CD4-positive, alpha-beta T cell treated with Interleukin-1 beta for 1 hour (primary cell): Measurements from ENCODE around the gene ATG7.
"Not testable (repeated sequence)": the region's sequence is repeated elsewhere in the genome, so short reads cannot be mapped to it uniquely, and the experiment has no call there.

Experiments
- DNase-seq, 2 donors: peaks; one replicate each; pipeline ENCODE4 v3.0.0-alpha.2; 2020 to 2022

ATG7 gene

GRCh38 chr3:11477407-11477911, 205.3 kb downstream of the ATG7 start:
- no peak for DNase-seq

DNA sequence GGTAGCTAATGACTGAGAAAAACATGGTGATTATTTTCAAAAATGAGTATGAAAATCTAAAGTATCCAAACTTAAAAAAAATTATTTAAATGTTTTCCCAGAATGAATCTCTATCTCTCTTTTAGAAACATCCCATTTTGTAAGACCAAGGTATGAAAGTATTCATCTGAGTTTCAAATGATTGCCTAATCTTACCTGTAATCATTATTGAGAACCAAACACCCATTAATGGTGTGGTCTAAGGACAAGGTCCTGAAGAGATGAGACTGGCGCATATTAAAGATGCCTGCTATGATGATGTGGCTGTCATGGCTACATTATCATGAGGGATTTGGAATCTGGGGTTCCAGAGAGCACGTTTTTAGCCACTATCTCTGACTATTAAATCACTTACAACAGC, 206.0 kb downstream of the ATG7 start:
- no peak for DNase-seq

- no peak for DNase-seq
Observed at GRCh38 chr3:11479221-11479620, 207.0 kb downstream of the ATG7 start.

DNA sequence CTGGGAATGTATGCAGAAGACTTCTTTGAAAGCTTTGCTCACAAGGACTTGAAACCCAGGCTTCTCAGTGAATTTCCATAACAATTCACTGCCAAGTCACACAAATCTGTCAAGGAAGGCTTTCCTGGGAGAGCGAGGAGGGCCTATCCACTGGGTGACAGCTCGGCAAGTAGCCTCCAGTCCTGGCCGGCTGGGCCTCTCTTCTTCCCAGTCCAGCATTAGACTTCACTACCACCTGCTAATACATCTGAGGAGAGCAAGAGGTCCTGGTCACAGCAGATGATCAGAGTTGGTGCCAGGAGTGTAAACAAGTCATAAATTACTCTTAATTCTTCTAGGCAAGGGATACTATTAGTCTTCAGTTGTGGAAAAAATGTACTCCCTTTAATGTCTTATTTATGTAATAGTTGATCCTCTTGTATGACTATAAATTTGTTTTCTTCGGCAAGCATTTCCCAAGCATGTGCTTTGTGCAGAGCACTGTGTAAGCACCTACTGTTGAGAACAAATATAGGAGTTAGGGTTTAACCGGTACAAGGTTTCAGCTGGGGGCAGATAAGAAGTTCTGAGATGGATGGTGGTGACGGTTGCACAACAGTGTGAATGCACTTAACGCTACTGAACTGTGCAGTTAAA, 208.6 kb downstream of the ATG7 start:
- DNase-seq = no peak

GRCh38 chr3:11481556-11481955, 209.4 kb downstream of the ATG7 start:
- DNase-seq = no peak

DNA sequence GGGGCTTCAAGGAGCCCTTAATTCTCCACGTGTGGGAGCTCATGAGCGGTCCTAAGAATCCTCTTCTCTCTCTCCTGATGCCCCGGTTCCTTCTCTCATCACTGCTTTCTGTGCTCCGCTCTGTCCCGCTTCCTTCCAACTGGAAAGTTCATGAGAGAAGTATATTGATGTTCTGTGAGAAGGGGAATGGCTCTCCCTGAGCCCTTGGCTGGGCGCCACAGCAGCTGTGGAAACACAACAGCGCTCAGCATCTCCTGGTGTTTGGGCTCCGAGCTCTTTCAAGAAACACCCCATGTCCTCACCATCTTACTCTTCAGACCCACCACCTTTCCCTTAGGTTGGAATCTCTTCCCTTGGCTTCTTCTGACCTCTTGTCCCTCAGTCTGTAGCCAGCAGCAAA, 209.8 kb downstream of the ATG7 start:
- no peak for DNase-seq

GRCh38 chr3:11488356-11488755, 216.2 kb downstream of the ATG7 start:
- DNase-seq = not testable (repeated sequence)

DNA sequence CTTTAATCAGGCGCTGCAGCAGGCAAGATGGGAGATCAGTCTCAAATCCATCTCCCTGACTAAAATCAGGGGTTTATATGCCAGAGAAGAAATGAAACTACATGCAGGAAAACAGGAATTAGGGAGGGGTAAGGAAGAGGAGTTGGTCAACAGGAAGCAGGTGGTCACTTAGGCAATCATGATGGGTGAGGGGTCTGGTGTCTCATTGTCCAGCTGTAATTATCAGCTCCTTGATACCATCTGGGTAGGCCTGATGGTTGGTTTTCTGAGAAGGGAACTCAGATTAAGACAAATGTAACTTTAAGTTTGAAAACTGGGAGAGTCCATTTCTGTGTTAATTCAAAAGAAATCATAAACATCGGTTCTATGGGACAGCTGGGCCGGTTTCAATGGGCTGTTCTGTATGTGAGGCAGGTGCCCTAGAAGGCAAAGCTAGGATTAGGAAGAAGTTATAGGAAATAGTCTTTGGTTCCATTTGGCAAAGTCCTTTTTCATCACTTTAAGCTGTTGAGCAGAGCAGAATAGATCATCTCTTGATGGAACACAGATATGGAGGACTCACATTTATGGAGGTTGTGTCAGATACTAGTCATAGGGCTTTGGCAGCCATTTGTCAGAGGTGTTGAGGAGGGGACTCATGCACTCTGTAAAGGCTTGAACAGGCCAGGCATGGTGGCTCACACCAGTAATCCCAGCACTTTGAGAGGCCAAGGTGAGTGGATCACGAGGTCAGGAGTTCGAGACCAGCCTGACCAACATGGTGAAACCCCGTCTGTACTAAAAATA, 222.1 kb downstream of the ATG7 start:
- no peak for DNase-seq

DNA sequence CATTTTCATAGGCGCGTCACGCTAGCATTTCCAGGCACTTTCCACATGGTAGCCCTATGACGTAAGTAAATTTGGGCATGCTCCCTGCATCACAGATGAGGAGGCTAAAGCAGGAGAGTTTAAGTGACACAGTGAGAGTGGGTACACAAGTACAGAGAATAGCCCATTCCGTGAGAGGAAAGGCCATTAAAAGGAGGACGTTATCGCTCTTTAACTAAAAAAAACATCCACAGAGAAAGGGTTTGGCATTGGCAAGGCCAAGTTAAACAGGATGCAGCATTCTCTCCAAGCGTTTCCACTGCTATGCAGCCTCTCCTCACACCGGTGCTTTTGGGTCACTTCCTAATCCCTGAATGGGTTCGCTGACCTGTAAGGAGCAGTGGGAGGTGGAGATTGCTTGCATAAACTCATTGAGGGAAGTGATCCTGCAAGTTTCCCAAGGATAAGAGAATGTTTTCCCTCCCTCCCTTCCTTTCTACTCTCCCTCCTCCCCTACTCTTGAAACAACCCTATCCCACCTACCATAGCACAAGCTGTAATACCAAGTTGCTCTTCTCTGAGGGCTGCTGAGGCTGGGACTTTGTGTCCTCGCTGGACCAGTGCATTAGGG, 223.9 kb downstream of the ATG7 start:
- no peak for DNase-seq

DNA sequence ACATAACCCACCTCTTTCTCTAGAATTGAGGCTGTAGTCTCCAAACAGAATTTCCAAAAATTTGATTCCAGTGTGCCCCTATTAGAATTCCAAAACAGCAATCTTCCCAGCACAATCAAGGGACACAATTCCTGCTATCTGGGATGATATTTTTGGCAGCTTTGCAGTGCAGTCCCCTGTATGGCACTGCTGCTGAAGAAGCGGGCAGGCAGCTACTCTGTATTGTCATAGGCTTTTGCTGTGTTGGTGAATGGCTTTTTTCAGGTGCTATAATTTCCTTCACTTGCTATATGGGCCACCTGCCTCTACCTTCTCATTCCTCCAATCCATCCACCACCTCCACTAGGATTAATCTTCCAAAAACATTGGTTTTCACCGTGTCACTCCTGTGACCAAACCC, 226.0 kb downstream of the ATG7 start:
- no peak for DNase-seq

GRCh38 chr3:11498646-11499045, 226.4 kb downstream of the ATG7 start:
- DNase-seq = no peak

DNA sequence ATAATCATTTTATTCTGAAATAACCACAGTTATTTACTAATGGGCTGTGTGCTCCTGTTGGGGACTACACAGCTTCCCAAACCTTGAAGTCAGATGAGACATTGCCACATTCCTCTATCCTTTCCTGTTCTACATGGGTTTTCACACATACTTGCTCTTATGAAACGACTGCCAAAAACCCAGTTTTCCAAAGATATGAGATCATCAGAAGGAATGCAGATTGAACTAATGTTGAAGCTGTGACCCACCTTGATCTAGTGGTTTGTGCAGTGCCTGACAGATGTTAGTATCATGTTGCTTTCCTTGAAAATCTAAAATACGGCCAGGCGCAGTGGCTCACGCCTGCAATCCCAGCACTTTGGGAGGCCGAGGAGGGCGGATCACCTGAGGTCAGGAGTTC, 226.9 kb downstream of the ATG7 start:
- no peak for DNase-seq

DNA sequence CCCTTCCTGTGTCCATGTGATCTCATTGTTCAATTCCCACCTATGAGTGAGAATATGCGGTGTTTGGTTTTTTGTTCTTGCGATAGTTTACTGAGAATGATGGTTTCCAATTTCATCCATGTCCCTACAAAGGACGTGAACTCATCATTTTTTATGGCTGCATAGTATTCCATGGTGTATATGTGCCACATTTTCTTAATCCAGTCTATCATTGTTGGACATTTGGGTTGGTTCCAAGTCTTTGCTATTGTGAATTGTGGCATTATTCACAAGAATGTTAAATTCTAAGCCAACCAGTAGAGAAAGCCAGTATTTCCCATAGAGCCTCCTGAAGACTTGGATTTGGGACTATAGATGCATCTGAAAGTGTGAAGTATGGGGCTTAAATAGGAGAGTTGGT, 230.2 kb downstream of the ATG7 start:
- not testable (repeated sequence) for DNase-seq

GRCh38 chr3:11507719-11508118, 235.5 kb downstream of the ATG7 start:
- DNase-seq = no peak

DNA sequence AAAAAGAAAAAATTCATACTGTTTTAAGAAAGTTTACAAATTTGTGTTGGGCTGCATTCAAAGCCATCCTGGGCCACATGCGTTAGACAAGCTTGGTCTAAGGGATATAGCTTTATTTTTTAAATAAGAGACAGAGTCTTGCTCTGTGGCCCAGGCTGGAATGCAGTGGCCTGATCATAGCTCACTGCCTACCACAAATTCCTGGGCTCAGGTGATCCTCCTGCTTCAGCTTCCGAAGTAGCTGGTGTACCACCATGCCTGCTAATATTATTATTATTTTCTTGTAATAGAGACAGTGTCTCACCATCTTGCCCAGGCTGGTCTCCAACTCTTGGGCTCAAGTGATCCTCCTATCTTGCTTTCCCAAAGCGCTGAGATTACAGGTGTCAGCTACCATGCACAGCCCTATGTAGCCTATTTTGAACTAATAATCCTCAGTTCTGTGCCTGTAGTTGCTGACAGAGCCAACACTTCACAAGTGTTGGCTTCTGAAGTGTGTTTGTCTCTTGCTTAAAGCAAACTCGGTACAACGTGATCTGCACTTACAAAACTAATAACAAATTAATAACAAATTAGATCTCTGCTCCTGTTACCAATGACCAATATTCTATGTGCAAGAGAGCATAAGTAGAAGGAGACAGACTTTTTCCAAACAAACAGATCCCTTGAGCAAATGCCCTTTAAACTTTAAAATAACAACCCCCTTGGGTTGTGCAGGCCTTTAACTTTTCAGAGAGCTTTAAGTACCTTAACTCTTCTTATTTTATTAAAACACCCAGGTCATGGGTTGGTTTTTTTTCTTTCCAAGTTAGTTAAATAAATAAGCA, 236.4 kb downstream of the ATG7 start:
- DNase-seq = no peak

DNA sequence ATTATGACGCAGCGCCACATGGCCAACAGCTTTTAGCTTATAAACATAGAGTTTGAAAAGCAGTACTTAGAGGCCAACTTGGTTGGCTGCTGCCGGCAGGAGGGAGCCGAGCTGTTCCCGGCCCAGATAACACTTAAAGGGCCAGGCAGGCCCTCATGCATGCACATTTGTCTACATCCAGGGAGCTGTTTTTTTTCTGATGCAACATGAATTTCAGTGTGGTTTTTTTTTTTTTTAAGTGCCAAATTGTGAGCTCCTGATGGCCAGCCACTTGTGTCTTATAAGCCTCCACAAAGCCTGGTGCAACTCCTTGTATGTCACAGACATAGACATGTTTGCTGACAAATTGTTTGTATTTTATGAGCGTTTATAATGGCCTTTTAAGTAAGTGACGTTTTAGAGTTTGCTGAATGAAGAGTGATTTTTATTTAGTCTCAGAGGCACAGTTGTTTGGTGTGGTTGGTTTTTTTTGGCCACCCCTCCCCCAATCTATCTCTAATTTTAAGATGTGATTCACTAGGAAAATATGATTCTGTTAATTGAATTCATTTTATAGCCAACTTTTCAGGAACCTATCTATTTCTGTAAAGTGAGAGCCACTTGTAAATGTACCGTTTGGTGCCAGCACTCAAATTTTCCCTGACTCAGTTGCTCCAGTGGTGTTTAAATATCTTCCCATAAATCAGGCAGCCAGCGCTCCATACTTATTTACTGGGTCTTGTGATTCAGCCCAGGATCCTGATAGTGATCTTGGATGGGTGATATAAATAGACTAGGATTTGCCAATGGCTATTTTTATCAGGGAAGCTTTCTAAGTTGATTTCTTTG, 237.2 kb downstream of the ATG7 start:
- DNase-seq = no peak

GRCh38 chr3:11510001-11510340, 237.8 kb downstream of the ATG7 start:
- no peak for DNase-seq

DNA sequence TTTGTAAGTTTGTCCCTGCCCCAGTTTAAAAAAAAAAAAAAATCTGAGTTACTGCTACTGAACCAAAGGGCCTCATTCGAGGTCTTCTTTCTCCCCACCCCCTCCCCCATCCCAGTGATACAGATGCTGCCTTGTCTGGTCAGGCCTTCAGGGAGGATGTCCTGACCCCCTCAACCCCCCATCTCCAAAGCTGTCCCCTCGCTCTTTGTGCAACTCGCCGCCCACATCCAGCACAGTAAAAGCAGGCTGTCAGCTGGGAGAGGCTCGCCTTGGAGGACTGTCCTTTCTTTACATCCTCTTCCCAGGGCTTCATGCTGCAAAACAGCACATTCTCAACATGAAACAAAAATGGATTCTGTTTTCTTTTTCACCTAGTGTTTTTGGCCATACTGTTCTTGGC, 238.2 kb downstream of the ATG7 start:
- DNase-seq = no peak

- DNase-seq = not testable (repeated sequence)
Observed at GRCh38 chr3:11511606-11512005, 239.4 kb downstream of the ATG7 start.

DNA sequence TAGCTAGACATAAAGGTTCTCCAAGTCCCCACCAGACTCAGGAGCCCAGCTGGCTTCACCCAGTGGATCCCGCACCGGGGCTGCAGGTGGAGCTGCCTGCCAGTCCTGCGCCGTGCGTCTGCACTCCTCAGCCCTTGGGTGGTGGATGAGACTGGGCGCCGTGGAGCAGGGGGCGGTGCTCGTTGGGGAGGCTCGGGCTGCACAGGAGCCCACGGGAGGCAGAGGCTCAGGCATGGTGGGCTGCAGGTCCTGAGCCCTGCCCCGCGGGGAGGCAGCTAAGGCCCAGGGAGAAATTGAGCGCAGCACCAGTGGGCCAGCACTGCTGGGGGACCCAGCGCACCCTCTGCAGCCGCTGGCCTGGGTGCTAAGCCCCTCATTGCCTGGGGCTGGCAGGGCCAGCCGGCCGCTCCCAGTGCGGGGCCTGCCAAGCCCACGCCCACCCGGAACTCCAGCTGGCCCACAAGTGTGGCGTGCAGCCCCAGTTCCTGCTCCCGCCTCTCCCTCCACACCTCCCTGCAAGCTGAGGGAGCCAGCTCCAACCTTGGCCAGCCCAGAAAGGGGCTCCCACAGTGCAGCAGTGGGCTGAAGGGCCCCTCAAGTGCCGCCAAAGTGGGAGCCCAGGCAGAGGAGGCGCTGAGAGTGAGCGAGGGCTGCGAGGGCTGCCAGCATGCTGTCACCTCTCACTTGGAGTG, 241.1 kb downstream of the ATG7 start:
- not testable (repeated sequence) for DNase-seq

DNA sequence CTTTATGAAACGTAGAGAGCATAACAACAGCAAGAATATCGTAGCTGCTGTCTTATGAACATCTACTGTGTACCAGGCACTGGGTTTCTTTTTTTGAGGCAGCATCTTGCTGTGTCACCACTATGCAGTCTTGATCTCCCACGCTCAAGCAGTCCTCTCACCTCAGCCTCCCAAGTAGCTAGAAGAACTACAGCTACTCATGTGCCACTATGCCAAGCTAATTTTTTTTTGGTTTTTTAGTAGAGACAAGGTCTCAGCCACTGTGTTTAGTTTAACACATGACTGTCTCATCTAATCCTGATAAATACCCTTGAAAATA, 241.6 kb downstream of the ATG7 start:
- no peak for DNase-seq
